Measurements from ENCODE around the gene CPSF4L. TPM values are rescaled to one million over a fixed set of nuclear protein-coding genes. Genes with fewer than 3 reads are reported as not detected.

Gene CPSF4L
- total RNA-seq, 1 experiment from 2014 or later = not detected

DNA sequence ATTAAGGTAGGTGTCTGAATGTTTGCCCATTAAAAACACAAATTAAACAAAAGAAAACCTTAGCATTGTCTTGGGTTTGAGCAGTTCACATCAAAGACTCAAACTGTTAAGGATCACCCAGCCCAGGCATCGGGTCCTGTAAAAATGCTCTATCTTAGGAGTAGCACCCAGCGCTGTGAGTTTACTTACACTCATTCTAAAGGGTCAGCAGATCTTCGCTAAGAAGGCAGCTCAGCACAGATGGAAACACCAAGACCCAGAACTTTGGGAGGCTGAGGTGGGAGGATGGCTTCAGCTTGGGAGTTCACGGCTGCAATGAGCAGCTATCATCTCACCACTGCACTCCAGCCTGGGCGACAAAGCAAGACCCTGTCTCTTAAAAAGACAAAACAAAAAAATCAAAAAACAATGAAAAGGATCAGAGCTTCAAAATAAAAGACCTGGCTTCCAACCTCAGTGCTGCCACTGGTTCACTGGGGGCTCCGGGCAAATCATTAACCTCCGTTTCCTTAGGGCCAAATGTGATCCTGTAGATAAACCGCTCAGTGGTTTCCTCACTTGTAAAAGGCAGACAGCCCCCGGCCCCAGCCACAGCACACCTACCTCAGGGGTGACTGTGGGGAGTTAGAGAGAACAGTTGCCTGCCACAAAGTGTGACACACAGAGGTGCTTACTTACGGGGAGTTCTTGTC is 57.7 kb downstream of the CPSF4L start:
- peaks cover 8% of the 10 kb centered on the region; the same call in 1 of the 2 replicates for H3K4me1 ChIP-seq (ENCODE audit: control insufficient read depth, insufficient read depth, low read length)
- in situ Hi-C loops (cut with HindIII; ENCODE audit: low pct_unique_long_range_greater_than_20kb, low sequenced_read_pairs) = no loop called here
- 0 out of 2 replicates have a peak overlapping the region, but pooled peaks have one; percentile 2 for H3K27ac ChIP-seq (ENCODE audit: low read length)
- TF ChIP-seq REST (IDR thresholded peaks at IDR 0.05; ENCODE audit: insufficient read depth in 1 of 2, low read depth in 2 of 2, low read length in 1 of 2) (no peak), SIN3A (IDR thresholded peaks at IDR 0.05; ENCODE audit: borderline replicate concordance, insufficient read depth, low read depth, low read length) (no peak), TCF7L2 (IDR thresholded peaks at IDR 0.05; ENCODE audit: low read depth, low read length) (no peak), CTCF (IDR thresholded peaks at IDR 0.05) (no peak), POLR2AphosphoS5 (IDR thresholded peaks at IDR 0.05; ENCODE audit: low read depth, low read length) (0 out of 2 replicates have a peak, but pooled peaks have one; percentile 35)
- DNase-seq (ENCODE audit: low read depth, low spot score) (no peak), ATAC-seq (0 out of 2 replicates have a peak, but pooled peaks have one; percentile 17)
- ChIA-PET CTCF (no interaction called here), POLR2A (interaction anchor here (0.6 kb wide), 1 partner anchor 415 kb away, joined by 14 read pairs; no protein-coding TSS in a partner anchor)
- intact Hi-C loops (cut with micrococcal nuclease; ENCODE audit: unreplicated experiment) = no loop called here
- H3K36me3 ChIP-seq (ENCODE audit: control insufficient read depth, insufficient read depth, low read length) = peaks cover 60% of the 10 kb centered on the region
- H3K27me3 ChIP-seq (ENCODE audit: control insufficient read depth, insufficient read depth, low read length) = no peaks in the 10 kb centered on the region
- H3K4me3 ChIP-seq (ENCODE audit: low read depth in 2 of 2, low read length in 2 of 2) = no peak overlapping the region
- BruUV-seq (replicated peaks) = TSS peak; percentile 17
- no peaks in the 10 kb centered on the region for H3K9me3 ChIP-seq (ENCODE audit: control insufficient read depth, insufficient read depth, low read depth, low read length)

DNA sequence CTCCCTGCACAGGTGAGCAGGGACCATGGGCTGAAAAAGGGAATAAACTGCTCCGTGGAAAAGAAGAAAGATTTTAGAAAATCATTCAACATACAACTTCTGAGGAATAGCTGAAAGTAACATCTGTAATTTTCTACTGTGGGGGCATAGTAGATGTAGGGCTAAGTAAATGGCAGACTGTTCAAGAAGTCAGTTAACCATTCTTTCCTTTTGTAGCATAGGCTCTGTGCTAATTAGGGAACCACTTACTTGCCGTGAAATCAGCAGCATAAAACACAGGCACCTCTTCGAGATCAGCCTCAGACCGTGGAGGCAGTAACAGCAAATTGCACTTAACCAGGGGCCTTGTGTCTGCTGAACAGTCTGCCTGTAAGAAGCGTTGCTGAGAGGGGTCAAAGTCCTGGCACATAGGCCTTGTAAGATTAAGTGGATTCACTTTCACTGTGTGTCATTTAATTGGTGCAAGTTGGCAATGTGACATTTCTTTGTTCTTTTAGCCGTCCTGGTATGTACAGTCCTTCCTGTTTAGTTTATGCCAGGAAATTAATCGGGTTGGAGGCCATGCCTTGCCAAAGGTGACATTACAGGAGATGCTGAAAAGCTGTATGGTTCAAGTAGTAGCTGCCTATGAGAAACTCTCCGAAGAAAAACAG is 58.4 kb downstream of the CPSF4L start:
- in situ Hi-C loops (cut with HindIII; ENCODE audit: low pct_unique_long_range_greater_than_20kb, low sequenced_read_pairs) = no loop called here
- intact Hi-C loops (cut with micrococcal nuclease; ENCODE audit: unreplicated experiment) = no loop called here
- Histone ChIP-seq H3K27ac (ENCODE audit: low read length) (0 out of 2 replicates have a peak overlapping the region, but pooled peaks have one; percentile 2), H3K9me3 (ENCODE audit: control insufficient read depth, insufficient read depth, low read depth, low read length) (no peaks in the 10 kb centered on the region), H3K4me3 (ENCODE audit: low read depth in 2 of 2, low read length in 2 of 2) (no peak overlapping the region), H3K36me3 (ENCODE audit: control insufficient read depth, insufficient read depth, low read length) (peaks cover 55% of the 10 kb centered on the region), H3K27me3 (ENCODE audit: control insufficient read depth, insufficient read depth, low read length) (no peaks in the 10 kb centered on the region), H3K4me1 (ENCODE audit: control insufficient read depth, insufficient read depth, low read length) (peaks cover 8% of the 10 kb centered on the region; the same call in 1 of the 2 replicates)
- no peak for DNase-seq (ENCODE audit: low read depth, low spot score)
- ChIA-PET POLR2A (no interaction called here), CTCF (no interaction called here)
- no TSS peak for BruUV-seq (replicated peaks)
- no peak for TF ChIP-seq CTCF (IDR thresholded peaks at IDR 0.05)
- no peak for TF ChIP-seq POLR2AphosphoS5 (IDR thresholded peaks at IDR 0.05; ENCODE audit: low read depth, low read length)
- TF ChIP-seq REST (IDR thresholded peaks at IDR 0.05; ENCODE audit: insufficient read depth in 1 of 2, low read depth in 2 of 2, low read length in 1 of 2) = no peak
- no peak for TF ChIP-seq SIN3A (IDR thresholded peaks at IDR 0.05; ENCODE audit: borderline replicate concordance, insufficient read depth, low read depth, low read length)
- no peak for TF ChIP-seq TCF7L2 (IDR thresholded peaks at IDR 0.05; ENCODE audit: low read depth, low read length)
- ATAC-seq = peak; percentile 17; the same call in 1 of the 2 replicates

Data from Panc1 (cell line).